ENCODE measurements around the gene LEKR1. TPM values are rescaled to one million over a fixed set of nuclear protein-coding genes. Genes with fewer than 3 reads are reported as not detected.

LEKR1 gene
- total and polyA plus RNA-seq, 2 of the 13 experiments (the other 11 are each of a cell fraction or from before 2014, with no cell fraction given), result 0.49 to 1.5 TPM

DNA sequence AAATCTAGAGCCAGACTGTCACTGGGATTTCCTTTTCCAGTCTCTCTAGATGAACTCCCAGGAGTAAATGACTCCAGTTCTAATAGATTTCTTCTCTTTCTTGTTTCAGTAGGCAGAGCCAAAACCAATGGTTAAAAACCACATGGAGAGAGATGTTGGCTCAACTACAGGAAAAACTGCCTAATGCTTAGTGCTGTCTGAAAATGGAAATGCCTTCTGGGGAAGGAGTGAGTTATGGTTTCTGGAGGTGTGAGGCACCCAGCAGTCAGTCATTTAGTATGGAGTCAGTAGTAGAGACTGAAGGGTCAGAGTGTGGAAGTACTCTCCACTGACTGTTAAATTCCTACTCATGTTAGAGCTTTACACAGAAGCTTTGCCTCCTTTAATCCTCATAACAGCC lies 197.1 kb downstream of the LEKR1 start:
- ATAC-seq (no peak), FAIRE-seq (no peak), DNase-seq (ENCODE audit: low spot score) (no peak)
- Histone ChIP-seq H3K36me3 (replicated peaks in 1 of 2; ENCODE audit: control insufficient read depth in 1 of 2, insufficient read depth in 2 of 2, low read length in 2 of 2) (no peaks in the 10 kb centered on the region), H3K4me3 (replicated peaks in 1 of 3; ENCODE audit: insufficient read depth in 1 of 3, low read depth in 2 of 3, low read length in 3 of 3) (no peak overlapping the region), H4K20me1 (ENCODE audit: insufficient read depth, low read length) (no peaks in the 10 kb centered on the region), H3K79me2 (ENCODE audit: insufficient read depth, low read length) (no peaks in the 10 kb centered on the region), H3K9ac (ENCODE audit: insufficient read depth, low read depth, low read length) (no peak overlapping the region), H3K9me3 (ENCODE audit: low read length) (no peaks in the 10 kb centered on the region), H3K27me3 (ENCODE audit: control insufficient read depth in 1 of 2, insufficient read depth in 2 of 2, low read length in 2 of 2) (no peaks in the 10 kb centered on the region), H3K4me1 (ENCODE audit: insufficient read depth, low read length) (no peaks in the 10 kb centered on the region), H3K27ac (ENCODE audit: extremely low read length, insufficient read depth, low read length) (no peak overlapping the region), H3K4me2 (ENCODE audit: low read depth, low read length) (no peak overlapping the region), H2AFZ (ENCODE audit: low read length) (no peak overlapping the region)
- no TSS peak for BruUV-seq (replicated peaks)
- intact Hi-C loops (cut with micrococcal nuclease; ENCODE audit: unreplicated experiment) (no loop called here), in situ Hi-C loops (cut with HindIII; ENCODE audit: extremely low pct_ligation_motif_present, low pct_unique_long_range_greater_than_20kb) (no loop called here)
- TF ChIP-seq, protein P1, sequence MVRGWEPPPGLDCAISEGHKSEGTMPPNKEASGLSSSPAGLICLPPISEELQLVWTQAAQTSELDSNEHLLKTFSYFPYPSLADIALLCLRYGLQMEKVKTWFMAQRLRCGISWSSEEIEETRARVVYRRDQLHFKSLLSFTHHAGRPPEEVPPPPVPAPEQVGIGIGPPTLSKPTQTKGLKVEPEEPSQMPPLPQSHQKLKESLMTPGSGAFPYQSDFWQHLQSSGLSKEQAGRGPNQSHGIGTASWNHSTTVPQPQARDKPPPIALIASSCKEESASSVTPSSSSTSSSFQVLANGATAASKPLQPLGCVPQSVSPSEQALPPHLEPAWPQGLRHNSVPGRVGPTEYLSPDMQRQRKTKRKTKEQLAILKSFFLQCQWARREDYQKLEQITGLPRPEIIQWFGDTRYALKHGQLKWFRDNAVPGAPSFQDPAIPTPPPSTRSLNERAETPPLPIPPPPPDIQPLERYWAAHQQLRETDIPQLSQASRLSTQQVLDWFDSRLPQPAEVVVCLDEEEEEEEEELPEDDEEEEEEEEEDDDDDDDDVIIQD (CRISPR knock-in tag; IDR thresholded peaks at IDR 0.05; ENCODE audit: low read depth), result no peak
- TF ChIP-seq ZNF224 (CRISPR knock-in tag; IDR thresholded peaks at IDR 0.05) (no peak), ZBTB33 (CRISPR knock-in tag; IDR thresholded peaks at IDR 0.05) (no peak), ZSCAN31 (CRISPR knock-in tag; IDR thresholded peaks at IDR 0.05; ENCODE audit: low read depth) (no peak), KIAA2018 (CRISPR knock-in tag; IDR thresholded peaks at IDR 0.05; ENCODE audit: borderline replicate concordance) (no peak), RXRA (CRISPR knock-in tag; IDR thresholded peaks at IDR 0.05) (no peak)
- TF ChIP-seq, protein P2, sequence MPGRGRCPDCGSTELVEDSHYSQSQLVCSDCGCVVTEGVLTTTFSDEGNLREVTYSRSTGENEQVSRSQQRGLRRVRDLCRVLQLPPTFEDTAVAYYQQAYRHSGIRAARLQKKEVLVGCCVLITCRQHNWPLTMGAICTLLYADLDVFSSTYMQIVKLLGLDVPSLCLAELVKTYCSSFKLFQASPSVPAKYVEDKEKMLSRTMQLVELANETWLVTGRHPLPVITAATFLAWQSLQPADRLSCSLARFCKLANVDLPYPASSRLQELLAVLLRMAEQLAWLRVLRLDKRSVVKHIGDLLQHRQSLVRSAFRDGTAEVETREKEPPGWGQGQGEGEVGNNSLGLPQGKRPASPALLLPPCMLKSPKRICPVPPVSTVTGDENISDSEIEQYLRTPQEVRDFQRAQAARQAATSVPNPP (CRISPR knock-in tag; IDR thresholded peaks at IDR 0.05), result no peak
- POLR2A ChIA-PET, result no interaction called here
- CTCF ChIA-PET (ENCODE audit: low intra/inter-chr PET ratio, low total read pairs), result no interaction called here
